ENCODE results near the gene MINDY2. TPM values are rescaled to one million over a fixed set of nuclear protein-coding genes. Genes with fewer than 3 reads are reported as not detected.

MINDY2 gene
- total RNA-seq, 4 donors from 2014 or later: 17.2 to 62.1 (median 27.7) TPM

- H3K4me3 ChIP-seq: peak overlapping the region; percentile 64 to 89
- no peaks in the 10 kb centered on the region for H3K27me3 ChIP-seq
- intact Hi-C loops (cut with DNase I; ENCODE audit: low total_unique reads): no loop called here
- no peaks in the 10 kb centered on the region for H3K9me3 ChIP-seq
- H3K27ac ChIP-seq: peak overlapping the region; percentile 90 to 91
- H3K4me1 ChIP-seq: no peaks in the 10 kb centered on the region
- no peak for TF ChIP-seq POLR2A (IDR thresholded peaks at IDR 0.05)
- TF ChIP-seq CTCF (IDR thresholded peaks at IDR 0.05): no peak
- H3K36me3 ChIP-seq: no peaks in the 10 kb centered on the region
- peak; percentile 22 to 52 for DNase-seq
Measured at GRCh38 chr15:58771621-58772250, 634 bp downstream of the MINDY2 start.

DNA sequence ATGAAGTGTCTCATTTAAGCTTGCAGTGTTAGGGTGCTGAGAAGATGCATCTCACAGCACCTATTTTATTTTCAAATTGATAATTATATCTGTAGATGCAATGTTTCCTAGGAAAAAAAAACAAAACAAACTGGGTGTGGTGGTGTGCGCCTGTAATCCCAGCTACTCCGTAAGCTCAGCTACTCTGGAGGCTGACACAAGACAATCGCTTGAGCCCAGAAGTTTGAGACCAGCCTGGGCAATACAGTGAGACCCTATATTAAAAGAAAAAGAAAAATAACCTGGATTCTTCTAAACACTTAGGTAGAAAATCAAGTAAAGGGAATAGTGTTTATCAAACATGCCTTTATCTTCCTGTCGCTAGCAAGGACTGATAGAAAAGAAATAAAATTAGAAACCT is 1.9 kb downstream of the MINDY2 start:
- intact Hi-C loops (cut with DNase I; ENCODE audit: low total_unique reads): no loop called here
- Histone ChIP-seq H3K4me3 (peak overlapping the region; percentile 1 to 64), H3K27ac (peak overlapping the region; percentile 90 to 91), H3K36me3 (no peaks in the 10 kb centered on the region), H3K27me3 (no peaks in the 10 kb centered on the region), H3K9me3 (no peaks in the 10 kb centered on the region), H3K4me1 (no peaks in the 10 kb centered on the region)
- DNase-seq: no peak
- TF ChIP-seq CTCF (IDR thresholded peaks at IDR 0.05): no peak

DNA sequence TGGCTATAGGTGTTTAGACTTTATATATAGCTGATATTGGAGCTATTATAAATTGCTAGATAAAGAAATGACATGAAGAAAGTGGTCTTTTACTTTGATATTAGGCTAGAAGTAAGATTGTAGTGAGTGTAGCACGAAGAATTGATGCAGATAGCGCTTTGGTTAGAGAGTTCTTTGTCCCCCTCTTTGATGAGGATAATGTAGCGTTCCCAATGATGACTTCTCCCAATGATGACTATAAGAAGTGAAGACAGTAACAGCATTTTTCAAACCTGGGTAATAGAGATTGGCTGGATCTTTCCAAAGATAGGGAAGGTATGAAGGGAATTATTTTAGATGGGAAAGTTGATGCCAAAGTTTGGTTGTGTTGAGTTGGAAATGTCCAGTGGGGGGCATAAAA is 4.3 kb downstream of the MINDY2 start:
- intact Hi-C loops (cut with DNase I; ENCODE audit: low total_unique reads): no loop called here
- H3K4me1 ChIP-seq: no peaks in the 10 kb centered on the region
- H3K9me3 ChIP-seq: no peaks in the 10 kb centered on the region
- no peak for TF ChIP-seq POLR2A (IDR thresholded peaks at IDR 0.05)
- H3K27ac ChIP-seq: no peak overlapping the region
- H3K4me3 ChIP-seq: no peak overlapping the region
- no peaks in the 10 kb centered on the region for H3K27me3 ChIP-seq
- no peak for DNase-seq
- H3K36me3 ChIP-seq: no peaks in the 10 kb centered on the region

- H3K4me3 ChIP-seq: no peak overlapping the region
- DNase-seq: no peak
- H3K9me3 ChIP-seq: no peaks in the 10 kb centered on the region
- no peaks in the 10 kb centered on the region for H3K36me3 ChIP-seq
- no peaks in the 10 kb centered on the region for H3K4me1 ChIP-seq
- no peak overlapping the region for H3K27ac ChIP-seq
- no peaks in the 10 kb centered on the region for H3K27me3 ChIP-seq
- no peak for TF ChIP-seq CTCF (IDR thresholded peaks at IDR 0.05)
- TF ChIP-seq POLR2A (IDR thresholded peaks at IDR 0.05): no peak
- intact Hi-C loops (cut with DNase I; ENCODE audit: low total_unique reads): no loop called here
Measured at GRCh38 chr15:58777107-58777506, 6.0 kb downstream of the MINDY2 start.

DNA sequence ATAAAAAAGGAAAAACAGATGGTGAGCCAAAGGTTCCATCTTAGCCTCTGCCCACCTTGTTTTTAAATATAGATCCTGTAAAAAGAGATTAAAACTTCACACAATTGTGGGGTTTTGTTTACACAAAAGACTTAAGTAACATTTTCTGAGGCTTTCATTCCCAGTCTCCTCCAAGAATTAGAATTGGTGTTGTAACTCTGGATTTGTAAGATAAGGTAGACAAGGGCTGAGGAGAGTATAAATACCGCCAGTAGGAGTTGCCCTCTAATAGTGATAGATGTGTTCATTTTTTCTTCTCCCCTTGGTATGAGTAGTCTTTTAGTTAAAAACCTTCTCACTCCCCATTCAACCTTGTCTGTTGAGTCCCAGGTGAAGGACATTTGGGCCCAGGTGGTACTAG is 8.5 kb downstream of the MINDY2 start:
- Histone ChIP-seq H3K27me3 (no peaks in the 10 kb centered on the region), H3K4me3 (no peak overlapping the region), H3K9me3 (no peaks in the 10 kb centered on the region), H3K36me3 (no peaks in the 10 kb centered on the region), H3K27ac (no peak overlapping the region), H3K4me1 (no peaks in the 10 kb centered on the region)
- DNase-seq: no peak
- intact Hi-C loops (cut with DNase I; ENCODE audit: low total_unique reads): no loop called here
- TF ChIP-seq POLR2A (IDR thresholded peaks at IDR 0.05) (no peak), CTCF (IDR thresholded peaks at IDR 0.05) (no peak)

DNA sequence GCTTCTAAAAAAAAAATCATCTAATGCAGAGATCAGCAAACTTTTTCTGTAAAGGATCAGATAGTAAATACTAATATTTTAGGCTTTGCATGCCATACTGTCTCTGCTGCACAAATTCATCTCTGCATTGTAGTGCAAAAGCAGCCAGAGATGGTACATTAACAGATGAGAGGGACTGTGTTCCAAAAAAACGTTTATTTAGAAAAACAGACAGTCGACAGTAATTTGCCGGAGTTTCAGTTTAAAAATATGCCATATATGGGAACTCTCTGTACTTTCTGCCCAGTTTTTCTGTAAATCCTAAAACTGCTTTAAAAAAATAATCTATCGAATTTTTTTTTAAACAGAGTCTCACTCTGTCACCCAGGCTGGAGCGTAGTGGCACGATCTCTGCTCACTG is 14.3 kb downstream of the MINDY2 start:
- Histone ChIP-seq H3K36me3 (no peaks in the 10 kb centered on the region), H3K27ac (no peak overlapping the region), H3K9me3 (no peaks in the 10 kb centered on the region), H3K4me1 (no peaks in the 10 kb centered on the region), H3K27me3 (no peaks in the 10 kb centered on the region), H3K4me3 (no peak overlapping the region)
- no peak for DNase-seq
- intact Hi-C loops (cut with DNase I; ENCODE audit: low total_unique reads): no loop called here
- TF ChIP-seq CTCF (IDR thresholded peaks at IDR 0.05) (no peak), POLR2A (IDR thresholded peaks at IDR 0.05) (no peak)
